SK-N-MC (cell line): ENCODE results near the gene PLA2G2D.

Experiments used
- DNase-seq: peaks from one replicate; pipeline ENCODE4 v3.0.0-alpha.2; 2011; ENCODE audit warnings: low read depth, low spot score
- H3K27ac ChIP-seq: fragments of 200-600 bp; sonication (generic); 2 replicates; pipeline ENCODE4 v1.5.1; 2016; ENCODE audit warnings: mixed run types
- H3K36me3 ChIP-seq: fragments of 200-600 bp; sonication (generic); 2 replicates; pipeline ENCODE4 v1.6.1; 2017; ENCODE audit warnings: antibody characterized with exemption, low read length, mixed read lengths; ENCODE audit not compliant: insufficient read depth
- H3K4me3 ChIP-seq: fragments of 200-600 bp; sonication (generic); 2 replicates; pipeline ENCODE4 v1.5.1; 2016
- H3K9ac ChIP-seq: fragments of 200-600 bp; sonication (generic); 2 replicates; pipeline ENCODE4 v1.8.0; 2017; ENCODE audit warnings: mixed run types, mixed read lengths; ENCODE audit not compliant: insufficient read length
- H3K9me3 ChIP-seq: fragments of 200-600 bp; sonication (generic); 2 replicates; pipeline ENCODE4 v1.6.1; 2017; ENCODE audit warnings: low read depth, mild to moderate bottlenecking, antibody characterized with exemption, low read length, moderate library complexity, mixed read lengths
- EZH2 ChIP-seq: fragments of 200-600 bp; sonication (generic); IDR thresholded peaks from one replicate; pipeline ENCODE4 v1.6.1; 2017; ENCODE audit warnings: antibody characterized with exemption
- FOXP2 ChIP-seq: optimal IDR thresholded peaks from 2 replicates; pipeline ENCODE3; 2011; ENCODE audit warnings: mild to moderate bottlenecking, moderate library complexity; ENCODE audit not compliant: insufficient read depth; ENCODE audit errors: extremely low read length, control extremely low read depth
- POLR2AphosphoS5 ChIP-seq: IDR thresholded peaks from 2 replicates; pipeline ENCODE4 v1.6.1; 2012; ENCODE audit warnings: mild to moderate bottlenecking, low read depth, low read length, borderline replicate concordance

Gene PLA2G2D, protein sequence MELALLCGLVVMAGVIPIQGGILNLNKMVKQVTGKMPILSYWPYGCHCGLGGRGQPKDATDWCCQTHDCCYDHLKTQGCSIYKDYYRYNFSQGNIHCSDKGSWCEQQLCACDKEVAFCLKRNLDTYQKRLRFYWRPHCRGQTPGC

DNA sequence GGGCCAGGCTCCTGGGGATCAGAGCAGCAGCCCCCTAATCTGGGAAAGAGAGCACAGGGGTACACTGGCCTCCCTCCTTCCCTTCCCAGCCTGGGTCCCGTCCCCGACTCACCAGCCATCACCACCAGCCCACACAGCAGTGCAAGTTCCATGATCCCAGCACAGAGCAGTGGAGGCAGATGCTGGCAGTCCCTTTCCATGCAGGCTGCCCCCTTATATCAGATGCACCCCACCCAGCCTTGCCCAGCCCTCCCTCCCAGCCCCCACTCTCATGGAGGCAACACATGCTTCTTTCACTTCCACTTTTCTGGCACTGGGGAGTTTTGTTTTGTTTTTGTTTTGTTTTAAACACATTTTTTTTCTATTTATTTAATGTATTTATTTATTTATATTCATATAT, at the start of gene PLA2G2D:
Gene PLA2G2D (minus strand): TSS at position 190 of the 400 bp plus-strand sequence. CDS start 38 bp downstream, at position 152.
- DNase-seq = no peak
- Histone ChIP-seq H3K4me3 (no peak within 1 kb of the TSS), H3K36me3 (no peaks in the 10 kb centered on the region), H3K9me3 (no peaks in the 10 kb centered on the region), H3K27ac (no peak within 1 kb of the TSS), H3K9ac (no peak within 1 kb of the TSS)
- TF ChIP-seq FOXP2 = no peak
- TF ChIP-seq POLR2AphosphoS5 = no peak
- TF ChIP-seq EZH2 = no peak

DNA sequence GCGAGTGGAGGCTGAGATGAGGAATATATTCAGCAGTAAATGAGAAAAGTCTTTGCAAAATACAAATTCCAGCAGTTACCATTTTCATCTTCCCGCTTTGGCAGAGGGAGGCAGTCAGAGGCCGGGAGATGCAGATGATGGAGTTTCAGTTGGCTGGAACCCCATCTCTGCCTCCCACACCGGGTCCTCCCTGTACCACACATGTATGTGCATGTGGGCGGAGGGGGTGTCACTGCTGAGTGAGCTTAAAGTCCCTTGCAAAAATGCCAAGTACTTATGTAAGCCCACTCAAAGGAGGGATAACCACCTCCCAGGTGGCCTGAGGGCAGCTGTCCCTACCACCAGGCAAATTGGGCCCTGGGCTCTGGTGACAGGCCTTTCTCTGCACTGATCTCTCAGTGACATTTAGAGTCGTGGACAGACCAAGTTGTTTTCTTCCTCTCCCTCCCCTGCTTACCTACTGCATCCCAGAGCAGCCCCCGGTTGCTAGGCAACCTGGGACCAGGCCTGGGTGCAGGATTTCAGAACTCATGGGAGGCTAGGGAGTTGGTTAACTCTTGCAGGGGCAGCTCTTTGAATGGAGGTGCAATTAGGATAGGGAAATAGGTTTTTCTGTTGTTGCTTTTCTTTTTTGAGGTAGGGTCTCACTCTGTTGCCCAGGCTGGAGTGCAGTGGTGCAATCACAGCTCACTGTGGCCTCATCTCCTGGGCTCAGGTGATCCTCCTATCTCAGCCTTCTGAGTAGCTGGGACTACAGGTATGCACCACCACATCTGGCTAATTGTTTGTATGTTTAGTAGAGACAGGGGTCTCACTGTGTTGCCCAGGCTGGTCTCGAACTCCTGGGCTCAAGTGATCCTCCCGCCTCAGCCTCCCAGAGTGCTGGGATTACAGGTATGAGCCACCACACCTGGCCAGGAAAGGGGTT, 49.5 kb upstream of the PLA2G2D start:
- no peak overlapping the region for H3K27ac ChIP-seq
- H3K4me3 ChIP-seq = no peak overlapping the region
- no peaks in the 10 kb centered on the region for H3K36me3 ChIP-seq
- TF ChIP-seq FOXP2 = no peak
- TF ChIP-seq EZH2 = no peak
- no peak for TF ChIP-seq POLR2AphosphoS5
- no peak for DNase-seq
- no peaks in the 10 kb centered on the region for H3K9me3 ChIP-seq
- no peak overlapping the region for H3K9ac ChIP-seq

DNA sequence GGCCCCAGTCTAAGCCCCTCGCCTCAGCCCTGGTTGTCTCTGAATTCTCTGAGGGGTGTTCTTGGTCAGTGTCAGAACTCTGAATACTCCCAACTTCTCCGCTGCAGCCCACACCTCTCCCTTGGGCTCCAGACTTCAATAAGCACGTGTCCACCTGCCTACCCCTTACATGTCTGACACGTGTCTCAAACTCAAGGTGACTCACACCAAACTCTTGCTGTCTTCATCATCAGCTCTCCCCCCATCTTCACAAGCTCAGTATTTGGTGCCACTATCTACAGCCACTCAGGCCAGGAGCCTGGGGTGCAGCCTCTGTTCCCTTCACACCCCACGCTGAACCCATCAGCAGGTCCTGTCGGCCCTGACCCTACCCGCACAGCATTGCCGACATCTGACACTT, 47.8 kb upstream of the PLA2G2D start:
- H3K4me3 ChIP-seq = no peak overlapping the region
- no peak for DNase-seq
- no peak for TF ChIP-seq EZH2
- no peak for TF ChIP-seq POLR2AphosphoS5
- no peak for TF ChIP-seq FOXP2
- H3K9ac ChIP-seq = no peak overlapping the region
- no peak overlapping the region for H3K27ac ChIP-seq
- H3K36me3 ChIP-seq = no peaks in the 10 kb centered on the region
- H3K9me3 ChIP-seq = no peaks in the 10 kb centered on the region

DNA sequence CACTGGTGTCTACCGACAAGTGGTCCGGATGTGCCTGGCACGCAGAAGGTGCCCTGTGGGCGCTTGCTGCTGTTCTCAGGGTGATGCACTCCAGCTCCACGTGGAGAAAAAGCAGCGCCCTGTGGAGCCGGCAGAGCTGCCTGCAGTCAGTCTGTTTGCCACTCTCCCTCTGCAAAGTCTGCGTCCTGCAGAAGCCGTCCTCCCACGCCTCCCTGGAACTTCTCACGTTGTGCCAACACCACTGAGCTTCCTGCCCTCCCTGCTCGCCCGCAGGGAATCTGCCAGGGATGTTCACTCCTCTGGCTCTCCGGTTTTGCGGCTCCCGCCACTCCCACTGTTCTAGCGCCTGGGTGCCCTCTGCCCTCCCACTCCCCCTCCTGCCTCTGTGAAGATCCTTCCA, 46.7 kb upstream of the PLA2G2D start:
- Histone ChIP-seq H3K9ac (no peak overlapping the region), H3K4me3 (no peak overlapping the region), H3K27ac (no peak overlapping the region), H3K36me3 (no peaks in the 10 kb centered on the region), H3K9me3 (no peaks in the 10 kb centered on the region)
- DNase-seq = no peak
- TF ChIP-seq FOXP2 (no peak), EZH2 (no peak), POLR2AphosphoS5 (no peak)

DNA sequence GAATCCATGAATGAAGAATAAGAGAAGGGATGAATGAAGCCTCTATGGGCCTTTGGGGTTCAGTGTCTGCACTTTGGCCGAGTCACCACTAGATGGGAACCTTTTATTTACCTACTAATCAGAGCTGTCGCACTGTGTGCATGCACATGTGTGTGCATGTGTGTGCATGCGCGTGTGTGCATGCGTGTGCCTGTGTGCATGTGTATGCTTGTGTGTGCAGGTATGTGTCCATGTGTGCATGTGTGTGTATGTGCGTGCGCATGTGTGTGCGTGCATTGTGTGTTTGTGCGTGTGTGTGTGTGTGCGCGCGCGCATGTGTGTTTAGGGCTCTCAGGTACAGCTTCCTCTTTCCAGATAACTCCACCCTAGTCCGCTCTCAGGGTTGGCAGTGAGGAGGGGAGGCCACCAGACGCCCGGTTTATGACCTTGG, 46.2 kb upstream of the PLA2G2D start:
- H3K9ac ChIP-seq = no peak overlapping the region
- no peak for DNase-seq

DNA sequence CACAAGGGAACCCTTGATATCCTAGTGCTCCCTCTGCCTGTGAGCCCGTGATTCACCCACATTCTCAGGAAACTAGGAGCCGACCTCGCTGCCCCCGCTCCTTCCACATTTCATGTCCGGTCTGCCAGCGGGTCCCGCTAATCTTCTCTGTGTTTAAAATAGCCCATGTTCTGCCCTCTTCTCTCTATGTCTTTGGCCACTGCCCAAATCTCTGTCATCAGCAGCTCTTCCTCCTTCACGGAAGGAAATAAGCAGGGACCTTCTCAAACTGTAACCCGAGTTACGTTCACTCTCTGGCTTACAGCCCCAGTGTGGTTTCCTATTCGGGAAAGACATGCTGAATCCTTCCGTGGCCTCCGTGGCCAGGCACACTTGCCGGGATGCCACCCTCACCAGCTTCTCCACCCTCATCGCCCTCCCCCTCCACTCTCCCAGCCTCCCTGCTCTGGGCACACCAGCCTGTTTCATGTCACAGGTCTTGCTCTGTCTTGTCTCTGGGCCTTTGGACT, 45.4 kb upstream of the PLA2G2D start:
- Histone ChIP-seq H3K27ac (no peak overlapping the region), H3K36me3 (no peaks in the 10 kb centered on the region), H3K9ac (no peak overlapping the region), H3K4me3 (no peak overlapping the region), H3K9me3 (no peaks in the 10 kb centered on the region)
- no peak for DNase-seq
- no peak for TF ChIP-seq FOXP2
- TF ChIP-seq EZH2 = no peak
- TF ChIP-seq POLR2AphosphoS5 = no peak

More for the DNA sequence above, 46.2 kb upstream of the PLA2G2D start:
- TF ChIP-seq EZH2 (no peak), FOXP2 (no peak)
- Histone ChIP-seq H3K9me3 (no peaks in the 10 kb centered on the region), H3K4me3 (no peak overlapping the region), H3K27ac (no peak overlapping the region), H3K36me3 (no peaks in the 10 kb centered on the region)

DNA sequence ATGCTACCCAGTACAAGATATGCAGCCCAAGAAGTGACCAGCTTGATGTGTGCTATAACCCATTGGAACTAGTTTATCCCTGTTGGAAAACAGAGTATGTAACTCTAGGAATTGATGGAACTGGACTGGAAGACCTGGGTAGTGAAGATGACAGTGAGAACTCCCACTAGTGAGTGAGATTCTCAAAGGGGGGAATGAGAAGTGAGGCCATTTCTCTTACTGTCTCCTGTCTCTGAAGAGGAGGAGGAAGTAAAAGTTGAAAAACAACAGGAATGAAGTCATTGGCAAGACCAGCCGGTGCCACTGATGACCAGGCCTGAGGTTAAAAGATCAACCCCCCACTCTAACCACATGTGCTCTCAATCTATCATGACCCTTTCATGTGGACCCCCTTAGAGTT, 40.7 kb upstream of the PLA2G2D start:
- no peak for TF ChIP-seq POLR2AphosphoS5
- TF ChIP-seq FOXP2 = no peak
- TF ChIP-seq EZH2 = no peak
- DNase-seq = no peak

DNA sequence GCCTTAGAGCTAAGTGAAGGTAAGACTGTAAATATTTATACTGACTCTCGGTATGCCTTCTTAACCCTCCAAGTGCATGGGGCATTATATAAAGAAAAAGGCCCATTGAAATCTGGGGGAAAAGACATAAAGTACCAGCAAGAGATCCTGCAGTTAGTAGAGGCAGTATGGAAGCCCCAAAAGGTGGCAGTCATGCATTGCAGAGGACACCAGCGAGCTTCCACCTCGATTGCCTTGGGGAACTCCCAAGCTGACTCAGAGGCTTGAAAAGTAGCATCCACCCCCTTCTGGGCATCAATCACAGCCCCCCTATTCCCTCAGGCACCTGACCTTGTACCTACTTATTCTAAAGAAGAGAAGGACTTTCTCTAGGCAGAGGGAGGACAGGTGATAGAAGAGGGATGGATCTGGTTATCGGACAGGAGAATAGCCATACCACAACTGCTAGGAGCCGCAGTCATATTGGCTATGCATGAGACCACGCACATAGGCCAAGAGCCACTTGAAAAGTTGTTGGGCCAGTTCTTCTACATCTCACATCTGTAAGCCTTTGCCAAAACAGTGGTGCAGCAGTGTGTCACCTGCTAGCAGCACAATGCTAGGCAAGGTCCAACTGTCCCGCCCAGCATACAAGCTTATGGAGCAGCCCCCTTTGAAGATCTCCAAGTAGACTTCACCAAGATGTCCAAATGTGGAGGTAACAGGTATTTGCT, 39.2 kb upstream of the PLA2G2D start:
- no peak overlapping the region for H3K27ac ChIP-seq
- TF ChIP-seq FOXP2 (no peak), EZH2 (no peak), POLR2AphosphoS5 (no peak)
- DNase-seq = no peak
- no peaks in the 10 kb centered on the region for H3K9me3 ChIP-seq
- H3K9ac ChIP-seq = no peak overlapping the region
- H3K4me3 ChIP-seq = no peak overlapping the region
- no peaks in the 10 kb centered on the region for H3K36me3 ChIP-seq

More for the DNA sequence above, 40.7 kb upstream of the PLA2G2D start:
- Histone ChIP-seq H3K4me3 (no peak overlapping the region), H3K9me3 (no peaks in the 10 kb centered on the region), H3K27ac (no peak overlapping the region), H3K36me3 (no peaks in the 10 kb centered on the region), H3K9ac (no peak overlapping the region)
